Stimulated activated CD4-positive, alpha-beta T cell treated with anti-CD3 and anti-CD28 coated beads, Interleukin-12 subunit alpha, Interleukin-12 subunit beta, amount 100 ng/mL, for 4 hours (primary cell): ENCODE measurements around the gene ST6GALNAC3.

ENCODE experiments used
- DNase-seq: peaks from one replicate; pipeline ENCODE4 v3.0.0-alpha.2; 2020

Gene ST6GALNAC3

DNA sequence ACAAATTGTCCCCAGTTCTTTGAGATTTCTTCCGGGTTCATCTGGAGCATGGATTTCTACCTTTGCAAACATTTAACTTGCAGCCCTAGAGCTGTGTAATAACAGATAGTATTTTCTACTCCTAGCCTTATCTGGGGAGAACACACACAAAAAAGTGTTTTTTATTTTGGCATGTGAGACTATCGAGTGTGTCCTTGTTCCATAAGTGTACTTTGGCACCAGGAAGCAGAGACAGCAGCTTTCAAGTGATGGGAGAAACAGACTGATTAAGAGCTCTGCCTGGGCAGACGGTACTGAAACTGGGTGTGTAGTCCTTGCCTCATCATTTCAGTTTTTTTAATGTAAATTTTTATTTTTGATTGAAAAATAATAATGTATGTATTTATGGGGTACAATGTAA, 297.4 kb downstream of the ST6GALNAC3 start:
- no peak for DNase-seq

- DNase-seq, result no peak
Measured at GRCh38 chr1:76374086-76374485, 299.5 kb downstream of the ST6GALNAC3 start.

GRCh38 chr1:76377247-76377646, 302.7 kb downstream of the ST6GALNAC3 start:
- no peak for DNase-seq

DNA sequence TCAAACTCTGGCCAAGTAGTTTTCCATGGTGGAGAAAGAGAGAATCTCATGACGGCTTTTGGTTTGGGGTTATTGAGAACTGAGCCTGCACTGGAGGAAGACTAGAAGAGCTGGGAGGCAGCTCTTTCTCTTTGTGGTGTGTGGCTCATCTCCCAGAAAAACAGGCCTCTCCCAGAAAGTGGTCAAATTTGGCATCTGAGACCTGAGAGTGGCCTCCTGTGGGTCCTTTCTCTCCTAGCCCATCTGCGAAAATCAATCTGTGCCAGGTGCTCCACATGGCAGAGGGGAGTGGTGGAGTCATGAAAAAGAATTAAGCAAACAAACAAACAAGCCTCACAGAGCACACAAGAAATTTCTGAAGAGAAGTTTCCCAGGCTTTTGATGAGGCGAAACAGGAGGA, 305.0 kb downstream of the ST6GALNAC3 start:
- DNase-seq, result no peak

DNA sequence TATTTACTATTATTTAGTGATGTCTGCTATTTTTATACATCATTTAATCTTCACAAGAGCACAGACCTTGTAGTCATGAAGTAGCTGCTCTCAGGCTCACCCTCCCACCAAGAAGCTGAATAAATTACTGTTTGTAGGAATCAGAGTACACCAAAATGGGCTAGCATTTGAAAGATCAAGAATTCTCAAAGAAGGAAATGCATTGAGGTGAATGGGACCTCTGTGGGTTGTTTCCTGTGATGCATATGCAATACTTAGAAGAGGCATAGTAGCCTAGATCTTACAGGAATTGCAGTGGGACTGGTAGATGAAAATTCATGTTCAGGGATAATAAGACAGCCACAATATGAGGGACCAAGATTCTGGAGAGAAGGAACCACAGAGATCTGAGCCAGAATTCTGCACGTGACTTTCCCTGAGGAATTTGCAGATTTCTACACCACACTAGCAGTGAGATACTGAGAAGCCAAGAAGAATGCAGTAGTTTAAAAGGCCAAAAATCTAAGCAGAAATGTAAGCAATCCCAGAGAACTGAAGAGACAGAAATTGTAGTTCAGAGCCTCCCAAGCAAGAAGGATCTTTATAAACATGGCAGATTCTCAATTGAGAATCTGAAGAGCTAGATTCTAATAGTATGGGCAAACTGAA, 307.0 kb downstream of the ST6GALNAC3 start:
- DNase-seq, result no peak

DNA sequence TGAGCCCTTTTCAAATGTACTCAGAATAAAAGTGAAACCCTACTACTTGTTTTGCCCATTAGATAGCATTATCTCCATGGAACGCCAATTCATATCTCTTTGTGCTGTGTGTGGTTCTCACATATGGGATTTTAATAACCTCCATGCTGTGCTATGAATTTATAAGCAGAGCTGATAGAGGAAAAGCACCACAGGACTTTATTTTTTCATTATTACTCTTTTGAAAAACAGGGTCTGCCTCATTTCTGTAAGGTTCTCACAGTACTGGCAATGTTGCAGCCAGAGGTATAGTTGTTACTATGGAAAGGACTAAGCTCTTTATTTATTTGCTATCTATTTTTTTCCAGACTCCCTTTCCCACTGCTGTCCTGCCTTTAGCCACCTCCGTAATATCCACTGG, 313.7 kb downstream of the ST6GALNAC3 start:
- no peak for DNase-seq

- DNase-seq, result no peak
Measured at GRCh38 chr1:76390456-76390855, 315.9 kb downstream of the ST6GALNAC3 start.

DNA sequence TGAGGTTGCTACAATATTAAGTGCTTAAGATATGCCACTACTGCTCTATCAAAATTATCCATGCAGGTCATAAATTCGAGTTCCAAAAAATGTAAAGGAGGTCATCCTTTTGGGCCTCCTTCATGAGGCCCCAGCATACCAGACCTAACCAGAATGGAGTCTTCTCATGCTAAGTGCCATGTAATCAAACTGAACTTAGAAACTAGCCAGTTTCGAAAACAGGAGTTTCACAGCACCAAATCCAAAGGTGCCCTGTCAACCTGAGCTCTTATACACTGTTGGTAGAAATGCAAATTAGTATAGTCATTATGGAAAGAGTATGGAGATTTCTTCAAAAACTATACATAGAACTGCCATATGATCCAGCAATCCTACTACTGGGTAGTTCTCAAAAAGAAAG, 320.5 kb downstream of the ST6GALNAC3 start:
- no peak for DNase-seq

- no peak for DNase-seq
Measured at GRCh38 chr1:76402128-76402527, 327.6 kb downstream of the ST6GALNAC3 start.

DNA sequence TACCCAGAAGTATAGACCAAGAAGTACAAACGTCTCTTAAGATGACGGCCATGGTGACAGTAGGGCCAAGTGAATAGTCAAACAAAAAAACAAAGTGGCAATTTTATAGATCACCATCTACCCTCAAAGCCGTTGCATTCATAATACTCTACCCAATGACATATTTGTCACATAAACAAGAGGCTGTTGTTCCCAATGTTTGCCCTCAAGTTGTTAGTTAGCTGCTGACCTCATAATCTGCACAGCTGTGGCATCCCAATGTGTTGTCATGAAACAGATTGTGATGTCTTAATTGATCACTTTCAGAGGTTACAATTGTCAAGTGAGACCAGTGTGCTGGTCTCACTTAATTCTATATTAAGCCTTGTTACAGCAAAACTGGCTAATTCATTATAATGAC, 333.8 kb downstream of the ST6GALNAC3 start:
- no peak for DNase-seq

DNA sequence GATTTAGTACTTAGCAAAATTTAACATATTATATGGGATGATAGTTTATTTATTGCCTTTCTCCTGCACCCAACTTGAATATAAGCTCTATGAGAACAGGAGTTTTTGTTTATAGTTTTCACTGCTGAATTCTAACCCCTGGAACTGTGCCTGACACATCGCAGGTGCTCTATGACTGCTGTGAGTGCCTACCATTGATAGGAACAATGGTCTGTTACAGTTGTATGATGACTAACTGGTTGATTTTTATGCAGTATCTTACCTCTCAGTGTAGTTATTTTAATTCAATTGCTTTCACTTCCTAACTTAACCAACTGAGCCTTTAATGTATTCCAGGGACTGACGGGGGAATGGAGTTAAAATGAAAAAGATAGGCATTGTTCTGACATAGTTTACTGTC, 336.0 kb downstream of the ST6GALNAC3 start:
- no peak for DNase-seq

DNA sequence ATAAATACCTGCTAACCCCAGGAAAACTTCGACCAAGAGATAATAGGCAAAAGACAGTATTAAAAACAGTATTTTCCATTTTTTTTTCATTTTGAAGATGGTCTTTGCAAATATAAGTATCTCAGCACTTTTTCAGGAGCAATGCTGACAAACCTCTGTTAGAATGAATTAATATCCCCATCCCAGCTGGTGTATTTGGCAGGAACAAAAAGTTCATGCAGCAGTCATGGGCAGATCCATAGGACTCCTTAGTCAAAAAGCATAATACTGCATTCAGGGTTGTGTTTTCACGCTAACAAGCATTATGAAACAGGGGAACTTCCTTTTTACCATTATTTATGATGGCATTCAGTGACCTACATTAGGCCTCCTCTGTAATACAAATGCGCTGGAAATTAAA, 344.0 kb downstream of the ST6GALNAC3 start:
- DNase-seq, result no peak

DNA sequence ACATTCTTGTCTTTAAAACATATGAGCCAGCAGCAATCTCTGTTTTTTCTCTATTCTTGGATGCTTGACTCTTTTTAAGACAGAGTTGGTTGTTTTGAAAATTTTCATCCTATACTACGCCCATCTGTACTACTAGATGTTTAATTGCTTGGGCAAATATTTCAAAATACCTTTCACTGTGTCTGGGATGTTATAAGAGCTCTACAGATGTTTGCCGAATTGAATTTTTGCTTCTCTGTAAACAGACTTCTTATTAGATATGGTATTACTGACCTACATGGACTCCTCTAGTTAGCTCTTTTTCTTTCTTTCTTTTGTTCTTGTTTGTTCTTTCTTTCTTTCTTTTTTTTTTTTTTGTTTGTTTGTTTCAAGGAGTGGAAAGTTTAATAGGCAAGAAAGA, 345.1 kb downstream of the ST6GALNAC3 start:
- no peak for DNase-seq

DNA sequence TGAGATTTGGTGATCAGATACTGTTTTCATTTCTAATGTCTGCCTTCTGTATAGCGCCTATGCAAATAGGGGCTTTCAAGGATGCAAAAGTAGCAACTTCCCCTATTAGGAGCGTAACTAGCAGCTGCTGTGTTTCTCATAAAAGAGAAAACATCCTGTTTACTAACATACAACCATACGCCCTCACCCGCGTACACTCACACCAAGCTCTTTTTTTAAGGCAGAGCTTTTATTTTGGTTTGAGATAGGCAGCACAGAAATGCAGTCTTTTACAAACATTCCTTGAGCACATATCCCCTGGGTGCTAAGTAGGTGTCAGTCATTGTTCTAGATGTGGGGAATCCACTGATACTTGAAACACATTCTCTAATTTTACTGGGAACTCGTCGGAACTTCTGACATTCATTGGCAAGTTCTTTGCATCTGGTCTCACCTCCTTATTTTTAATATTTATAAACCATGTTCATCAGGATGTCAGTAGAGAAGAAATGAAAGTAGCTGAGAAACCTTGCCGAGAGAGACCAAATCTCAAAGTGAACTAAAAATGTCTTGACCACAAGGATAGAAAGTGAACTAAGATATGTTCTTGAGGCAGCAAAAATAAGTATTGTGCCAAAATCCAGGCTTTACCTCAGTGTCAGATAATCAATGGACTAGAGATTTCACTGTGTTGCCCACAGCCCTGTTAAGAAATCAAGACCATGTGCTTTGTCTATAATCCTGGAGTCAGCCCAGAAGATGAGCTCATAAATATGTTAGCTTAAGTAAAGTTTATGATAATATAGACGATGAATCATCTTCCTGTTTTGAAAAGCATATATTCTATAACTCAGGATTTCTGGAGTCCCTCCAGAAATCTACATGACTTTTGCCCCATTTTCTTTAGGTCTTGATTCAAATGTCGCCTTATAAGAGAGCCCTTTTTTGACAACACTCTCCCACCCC, 350.9 kb downstream of the ST6GALNAC3 start:
- DNase-seq, result no peak

- no peak for DNase-seq
Measured at GRCh38 chr1:76426606-76427005, 352.1 kb downstream of the ST6GALNAC3 start.

DNA sequence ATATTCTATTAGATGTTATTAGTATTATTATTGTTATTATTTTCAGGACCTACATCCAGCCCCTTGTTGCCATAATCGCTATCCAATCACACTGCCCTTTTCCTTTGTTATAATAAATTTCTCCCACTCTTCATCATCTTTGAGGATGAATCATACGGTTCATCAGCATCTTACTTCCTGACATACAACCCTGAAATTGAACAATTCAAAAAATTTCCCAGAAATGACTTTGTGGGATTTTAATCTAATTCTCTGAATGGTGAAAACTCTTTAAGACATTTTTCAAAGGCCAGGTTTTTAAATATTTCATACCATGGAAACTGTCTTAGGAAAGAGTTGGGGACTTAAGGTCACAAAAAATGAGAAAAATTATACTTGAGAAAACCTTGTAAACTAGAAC, 353.5 kb downstream of the ST6GALNAC3 start:
- no peak for DNase-seq

- no peak for DNase-seq
Measured at GRCh38 chr1:76430531-76430930, 356.0 kb downstream of the ST6GALNAC3 start.

DNA sequence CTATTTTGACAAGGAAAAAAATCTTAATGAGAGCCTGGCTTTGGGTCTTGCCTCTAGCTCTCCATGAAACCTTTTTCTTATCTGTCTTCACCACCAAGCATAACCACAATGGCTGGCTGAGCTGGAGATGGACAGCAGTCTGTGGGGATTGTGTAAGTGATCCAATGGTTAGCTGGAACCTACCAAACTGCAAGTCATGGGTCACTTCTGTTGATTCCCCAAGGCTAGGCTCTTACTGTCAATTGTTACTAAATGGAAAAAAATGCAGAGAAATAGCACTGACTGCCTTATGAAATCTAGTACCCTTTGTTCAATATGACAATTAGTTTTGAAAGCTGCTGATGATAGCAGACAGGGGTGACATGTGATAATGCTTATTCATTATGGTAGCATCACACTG, 359.0 kb downstream of the ST6GALNAC3 start:
- no peak for DNase-seq

DNA sequence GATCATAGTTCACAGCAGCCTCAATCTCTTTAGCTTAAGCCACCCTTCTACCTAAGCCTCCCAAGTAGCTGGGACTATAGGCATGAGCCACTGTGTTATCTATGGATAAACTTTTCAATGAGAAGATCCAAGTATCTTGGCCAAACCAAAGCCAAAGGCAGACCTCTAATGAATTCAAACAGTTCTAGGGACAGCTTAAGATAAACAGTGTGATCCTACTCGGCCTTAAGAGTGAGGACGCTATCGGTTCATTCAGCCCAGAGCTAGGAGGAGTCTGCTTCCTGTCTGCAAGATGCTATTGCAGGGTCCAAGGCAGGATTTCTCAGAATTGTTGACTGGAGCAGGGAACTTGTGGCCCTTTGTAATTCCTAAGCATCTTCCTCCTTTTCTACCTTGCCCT, 368.7 kb downstream of the ST6GALNAC3 start:
- DNase-seq, result no peak

GRCh38 chr1:76444773-76445172, 370.2 kb downstream of the ST6GALNAC3 start:
- DNase-seq, result no peak

DNA sequence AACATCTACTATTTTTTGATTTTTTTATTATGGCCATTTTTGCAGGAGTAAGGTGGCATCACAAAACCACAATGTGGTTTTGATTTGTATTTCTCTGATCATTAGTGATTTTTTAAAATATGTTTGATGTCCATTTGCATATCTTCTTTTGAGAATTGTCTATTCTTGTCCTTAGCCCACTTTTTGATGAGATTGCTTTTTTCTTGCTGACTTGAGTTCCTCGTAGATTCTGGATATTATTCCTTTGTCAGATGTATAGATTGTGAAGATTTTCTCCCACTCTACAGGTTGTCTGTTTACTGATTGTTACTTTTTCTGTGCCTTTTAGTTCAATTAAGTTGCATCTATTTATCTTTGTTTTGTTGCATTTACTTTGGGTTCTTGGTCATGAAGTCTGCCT, 375.7 kb downstream of the ST6GALNAC3 start:
- no peak for DNase-seq

DNA sequence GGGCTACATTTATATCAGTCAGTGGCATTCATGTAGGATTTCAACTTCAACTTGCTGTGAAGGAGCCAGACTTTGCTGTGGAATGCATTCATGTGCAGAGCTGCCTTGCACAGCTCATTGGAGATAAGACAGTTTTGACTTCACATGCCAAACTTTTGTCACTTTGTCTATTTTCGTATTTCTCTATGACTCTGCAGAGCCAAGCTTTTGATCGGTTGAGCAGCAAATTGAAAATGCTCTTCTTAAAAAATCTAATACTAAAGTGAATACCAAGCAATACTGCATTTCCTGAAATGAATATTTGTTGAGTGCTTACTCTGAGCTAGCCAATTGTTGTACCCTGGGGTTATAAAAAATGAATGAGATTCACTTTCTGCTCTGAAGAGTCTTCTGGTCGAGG, 388.7 kb downstream of the ST6GALNAC3 start:
- DNase-seq, result no peak

- no peak for DNase-seq
Measured at GRCh38 chr1:76463849-76464248, 389.3 kb downstream of the ST6GALNAC3 start.

DNA sequence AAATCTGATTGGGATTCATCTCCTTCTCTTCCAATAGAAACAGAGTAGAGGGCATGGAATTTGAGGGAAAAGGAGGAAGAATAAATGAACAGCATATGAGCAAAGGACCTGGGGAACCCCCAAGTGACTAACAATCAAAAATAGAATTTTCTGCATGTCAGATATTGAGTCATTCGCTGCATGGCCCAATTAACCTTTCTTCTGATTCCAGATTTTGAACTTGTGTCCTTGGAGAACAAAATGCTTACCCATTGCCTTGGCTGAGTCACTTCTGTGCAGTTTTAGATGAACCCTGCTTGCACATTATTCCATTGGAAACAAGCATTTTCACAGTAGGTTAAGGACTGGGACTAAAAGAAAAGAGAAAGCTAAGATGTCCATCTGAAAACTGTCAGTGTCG, 390.5 kb downstream of the ST6GALNAC3 start:
- no peak for DNase-seq
